Keratinocyte (primary cell): Measurements from ENCODE around the gene MMAB. TPM values are rescaled to one million over a fixed set of nuclear protein-coding genes. Genes with fewer than 3 reads are reported as not detected.
A peak's percentile ranks its signal among the peaks of the same experiment; 100 is the strongest.

Experiments used
- DNase-seq: peaks from one replicate; pipeline ENCODE4 v3.0.0-alpha.2; 2011; ENCODE audit warnings: low read depth, missing footprints, low spot score
- FAIRE-seq: peaks from 2 replicates; lab custom pipeline; 2011; peaks lifted over from hg19 to GRCh38; lab: Jason Lieb, UNC
- H2AFZ ChIP-seq: 2 replicates; pipeline ENCODE4 v1.6.0; 2012; ENCODE audit warnings: low read length, control low read depth, inconsistent platforms; ENCODE audit not compliant: control insufficient read depth
- H3K27ac ChIP-seq: 2 replicates; pipeline ENCODE4 v1.5.1; 2011; ENCODE audit warnings: low read length; ENCODE audit not compliant: control insufficient read depth, insufficient read depth
- H3K27me3 ChIP-seq: 3 replicates; pipeline ENCODE4 v1.6.0; 2011; ENCODE audit warnings: low read length; ENCODE audit not compliant: control insufficient read depth, insufficient read depth; ENCODE audit errors: extremely low read depth
- H3K36me3 ChIP-seq, 2 experiments: 2 replicates in 1 of 2; 3 replicates in 1 of 2; pipeline ENCODE4 v1.5.1; 2011; ENCODE audit warnings: low read length in 2 of 2, mild to moderate bottlenecking in 1 of 2; ENCODE audit not compliant: control insufficient read depth in 2 of 2, insufficient read depth in 2 of 2; ENCODE audit errors: extremely low read depth in 1 of 2
- H3K4me1 ChIP-seq: 3 replicates; pipeline ENCODE4 v1.5.1; 2011; ENCODE audit warnings: low read length; ENCODE audit not compliant: control insufficient read depth, insufficient read depth; ENCODE audit errors: extremely low read depth
- H3K4me2 ChIP-seq: 3 replicates; pipeline ENCODE4 v1.6.0; 2011; ENCODE audit warnings: low read depth, low read length; ENCODE audit not compliant: control insufficient read depth, insufficient read depth; ENCODE audit errors: extremely low read depth
- H3K4me3 ChIP-seq, 3 experiments: fragments of 200-600 bp in 1 of 3; sonication (generic) in 1 of 3; 2 replicates in 2 of 3; 3 replicates in 1 of 3; pipeline ENCODE4 v1.5.1; 2011 to 2016; ENCODE audit warnings: low read length in 3 of 3, mild to moderate bottlenecking in 3 of 3, control low read depth in 2 of 3, inconsistent platforms in 1 of 3, low read depth in 1 of 3, mixed read lengths in 1 of 3, mixed run types in 1 of 3, moderate library complexity in 1 of 3; ENCODE audit not compliant: control insufficient read depth in 2 of 3, insufficient read depth in 2 of 3; ENCODE audit errors: extremely low read depth in 1 of 3
- H3K79me2 ChIP-seq: 2 replicates; pipeline ENCODE4 v1.6.0; 2012; ENCODE audit warnings: low read length; ENCODE audit not compliant: control insufficient read depth, insufficient read depth
- H3K9ac ChIP-seq: 3 replicates; pipeline ENCODE4 v1.6.0; 2011; ENCODE audit warnings: low read length; ENCODE audit not compliant: control insufficient read depth, insufficient read depth; ENCODE audit errors: extremely low read depth
- H3K9me1 ChIP-seq: 3 replicates; pipeline ENCODE4 v1.6.0; 2011; ENCODE audit warnings: low read length; ENCODE audit not compliant: control insufficient read depth, insufficient read depth; ENCODE audit errors: extremely low read depth
- H3K9me3 ChIP-seq: 2 replicates; pipeline ENCODE4 v1.5.1; 2012; ENCODE audit warnings: low read depth, low read length; ENCODE audit not compliant: control insufficient read depth
- H4K20me1 ChIP-seq: 3 replicates; pipeline ENCODE4 v1.6.0; 2011; ENCODE audit warnings: low read length; ENCODE audit not compliant: control insufficient read depth, insufficient read depth; ENCODE audit errors: extremely low read depth
- CTCF ChIP-seq, 3 experiments: IDR thresholded peaks in 1 of 3; conservative IDR thresholded peaks in 1 of 3; optimal IDR thresholded peaks in 1 of 3; 2 replicates in 2 of 3; 3 replicates in 1 of 3; pipeline versions ENCODE3 to v1.5.1; 2011; ENCODE audit warnings: low read length in 3 of 3, mild to moderate bottlenecking in 3 of 3, moderate library complexity in 2 of 3, control low read depth in 1 of 3, inconsistent platforms in 1 of 3; ENCODE audit not compliant: insufficient read depth in 2 of 3; ENCODE audit errors: extremely low read depth in 1 of 3
- EZH2 ChIP-seq: IDR thresholded peaks from one replicate; pipeline ENCODE4 v1.6.1; 2012; ENCODE audit warnings: inconsistent platforms, mild to moderate bottlenecking, low read length, moderate library complexity
- dilution Hi-C: fragments of 300-500 bp; cut with MboI; formaldehyde crosslinking; loops from one replicate; pipeline ENCODE4 v1.7.0; 2020; ENCODE audit warnings: low sequenced_read_pairs; ENCODE audit not compliant: extremely low pct_ligation_motif_present
- polyA plus RNA-seq, 5 experiments: library from polyadenylated mRNA; depleted of rRNA in 3 of 5; stranded (reverse) in 3 of 5; stranded (forward) in 1 of 5; unstranded in 1 of 5; fragments of >200 nt; gene quantifications; 1 replicate in 1 of 5; 2 replicates in 3 of 5; 3 replicates in 1 of 5; pipeline versions ENCODE4 v1.2.1 to v1.2.3, GENCODE V29; 2011 to 2012; ENCODE audit warnings: missing spikeins in 2 of 5, low read depth in 1 of 5, low replicate concordance in 1 of 5

The MMAB gene
- polyA plus RNA-seq, 1 donor (not counting 4 experiments of a cell fraction or from before 2014, with no cell fraction given), result 30.6 TPM

- Histone ChIP-seq H3K27me3 (peaks cover 29% of the 10 kb centered on the region), H3K36me3 (no peaks in the 10 kb centered on the region), H3K4me1 (peaks cover 17% of the 10 kb centered on the region), H3K27ac (no peak overlapping the region), H4K20me1 (no peaks in the 10 kb centered on the region), H3K79me2 (no peaks in the 10 kb centered on the region), H3K4me2 (no peak overlapping the region), H2AFZ (no peak overlapping the region), H3K9ac (no peak overlapping the region), H3K9me3 (no peaks in the 10 kb centered on the region), H3K4me3 (no peak overlapping the region), H3K9me1 (no peaks in the 10 kb centered on the region)
- FAIRE-seq (no peak), DNase-seq (no peak)
- dilution Hi-C loops, result loop anchor here (25.0 kb wide), 1 partner anchor 240 kb away; no protein-coding TSS in a partner anchor
- TF ChIP-seq EZH2, result no peak
- TF ChIP-seq CTCF (optimal IDR thresholded peaks at IDR 0.05 in 1 of 3, IDR thresholded peaks at IDR 0.05 in 1 of 3, conservative IDR thresholded peaks at IDR 0.05 in 1 of 3; ENCODE audit: extremely low read depth in 1 of 3, insufficient read depth in 2 of 3, low read length in 3 of 3), result no peak
Measured at GRCh38 chr12:109547286-109547685, 26.0 kb downstream of the MMAB start.

GRCh38 chr12:109545826-109546225, 27.5 kb downstream of the MMAB start:
- FAIRE-seq, result peak; percentile 87
- no peaks in the 10 kb centered on the region for H4K20me1 ChIP-seq
- dilution Hi-C loops, result loop anchor here (25.0 kb wide), 1 partner anchor 241 kb away; no protein-coding TSS in a partner anchor

More at GRCh38 chr12:109545826-109546225, 27.5 kb downstream of the MMAB start:
- Histone ChIP-seq H3K36me3 (no peaks in the 10 kb centered on the region), H3K9me3 (no peaks in the 10 kb centered on the region), H3K79me2 (no peaks in the 10 kb centered on the region), H2AFZ (peak overlapping the region; percentile 72), H3K4me2 (peak overlapping the region; percentile 34), H3K27me3 (peaks cover 29% of the 10 kb centered on the region), H3K4me1 (peaks cover 23% of the 10 kb centered on the region), H3K9ac (no peak overlapping the region), H3K27ac (no peak overlapping the region), H3K9me1 (no peaks in the 10 kb centered on the region), H3K4me3 (no peak overlapping the region)
- DNase-seq, result peak; percentile 17
- TF ChIP-seq CTCF (optimal IDR thresholded peaks at IDR 0.05 in 1 of 3, IDR thresholded peaks at IDR 0.05 in 1 of 3, conservative IDR thresholded peaks at IDR 0.05 in 1 of 3; ENCODE audit: extremely low read depth in 1 of 3, insufficient read depth in 2 of 3, low read length in 3 of 3) (no peak), EZH2 (no peak)
